H1 (cell line): ENCODE measurements around the gene CNIH4. TPM values are rescaled to one million over a fixed set of nuclear protein-coding genes. Genes with fewer than 3 reads are reported as not detected.

Source experiments
- CHD7 ChIP-seq: fragments of 300-600 bp; sonication (generic); IDR thresholded peaks from 2 replicates; pipeline ENCODE4 v1.7.1; 2012; ENCODE audit warnings: low read length, moderate library complexity, mild to moderate bottlenecking, inconsistent platforms; ENCODE audit not compliant: insufficient replicate concordance
- polyA plus RNA-seq, 7 experiments: library from polyadenylated mRNA; depleted of rRNA in 3 of 7; stranded (reverse) in 5 of 7; unstranded in 2 of 7; fragments of >200 nt in 5 of 7; fragments of 200-250 nt in 2 of 7; gene quantifications; 1 replicate in 5 of 7; 2 replicates in 1 of 7; 4 replicates in 1 of 7; pipeline versions ENCODE4 v1.2.1 to v1.2.3, GENCODE V29; 2011 to 2013; ENCODE audit warnings: missing spikeins in 2 of 7, mixed read lengths in 2 of 7
- total RNA-seq: library from RNA; stranded (reverse); fragmentation: NEBNext Ultra II Directional; extraction: Animal tissue kit (Norgen Biotek cat#: 25700); gene quantifications from 2 replicates; pipeline ENCODE4 v1.2.1, GENCODE V29; 2021

Gene CNIH4
- total and polyA plus RNA-seq, 2 of the 8 experiments (the other 6 are each of a cell fraction or from before 2014, with no cell fraction given), result 76.2 to 151 TPM

- no peak for TF ChIP-seq CHD7
These were observed 36.6 kb downstream of the CNIH4 start (continued) for GRCh38 chr1:224393294-224393693.
